GM12874 (cell line): ENCODE data around the gene PTPRJ.

Experiments used
- TF ChIP-seq, protein P1 (sequence below): IDR thresholded peaks from 2 replicates; pipeline ENCODE4 v1.5.1; 2011; ENCODE audit warnings: low read depth, mild to moderate bottlenecking, control low read depth, low read length, moderate library complexity; ENCODE audit not compliant: insufficient read depth

The PTPRJ gene

DNA sequence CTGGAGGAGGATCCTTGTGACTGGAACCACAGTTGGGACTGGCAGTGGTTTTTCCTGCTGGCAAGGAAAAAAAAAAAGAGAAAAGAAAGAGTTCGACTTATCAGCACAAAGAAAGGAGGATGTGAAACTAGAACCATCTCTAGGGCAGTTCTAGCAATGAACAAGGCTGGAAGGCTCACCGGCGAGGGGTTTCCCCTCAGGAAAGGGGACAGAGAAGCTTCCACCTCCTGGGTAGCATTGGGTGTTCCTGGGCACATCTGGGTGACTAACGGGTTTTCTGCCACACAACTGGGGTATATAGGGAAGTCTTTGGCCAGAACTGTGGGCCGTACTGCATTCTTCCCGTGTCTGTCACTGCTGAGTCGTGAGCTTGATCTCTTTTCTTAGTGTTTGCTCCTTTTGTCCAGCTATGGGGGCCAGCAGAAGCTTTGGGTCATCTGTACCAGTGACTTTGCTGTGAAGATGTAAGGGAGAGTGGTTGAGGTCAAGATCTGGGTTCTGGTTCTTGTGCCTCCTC, 126.9 kb downstream of the PTPRJ start:
- TF ChIP-seq, protein P1, sequence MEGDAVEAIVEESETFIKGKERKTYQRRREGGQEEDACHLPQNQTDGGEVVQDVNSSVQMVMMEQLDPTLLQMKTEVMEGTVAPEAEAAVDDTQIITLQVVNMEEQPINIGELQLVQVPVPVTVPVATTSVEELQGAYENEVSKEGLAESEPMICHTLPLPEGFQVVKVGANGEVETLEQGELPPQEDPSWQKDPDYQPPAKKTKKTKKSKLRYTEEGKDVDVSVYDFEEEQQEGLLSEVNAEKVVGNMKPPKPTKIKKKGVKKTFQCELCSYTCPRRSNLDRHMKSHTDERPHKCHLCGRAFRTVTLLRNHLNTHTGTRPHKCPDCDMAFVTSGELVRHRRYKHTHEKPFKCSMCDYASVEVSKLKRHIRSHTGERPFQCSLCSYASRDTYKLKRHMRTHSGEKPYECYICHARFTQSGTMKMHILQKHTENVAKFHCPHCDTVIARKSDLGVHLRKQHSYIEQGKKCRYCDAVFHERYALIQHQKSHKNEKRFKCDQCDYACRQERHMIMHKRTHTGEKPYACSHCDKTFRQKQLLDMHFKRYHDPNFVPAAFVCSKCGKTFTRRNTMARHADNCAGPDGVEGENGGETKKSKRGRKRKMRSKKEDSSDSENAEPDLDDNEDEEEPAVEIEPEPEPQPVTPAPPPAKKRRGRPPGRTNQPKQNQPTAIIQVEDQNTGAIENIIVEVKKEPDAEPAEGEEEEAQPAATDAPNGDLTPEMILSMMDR: no peak

GRCh38 chr11:48108231-48109045, 128.1 kb downstream of the PTPRJ start:
- TF ChIP-seq, protein P1: no peak

DNA sequence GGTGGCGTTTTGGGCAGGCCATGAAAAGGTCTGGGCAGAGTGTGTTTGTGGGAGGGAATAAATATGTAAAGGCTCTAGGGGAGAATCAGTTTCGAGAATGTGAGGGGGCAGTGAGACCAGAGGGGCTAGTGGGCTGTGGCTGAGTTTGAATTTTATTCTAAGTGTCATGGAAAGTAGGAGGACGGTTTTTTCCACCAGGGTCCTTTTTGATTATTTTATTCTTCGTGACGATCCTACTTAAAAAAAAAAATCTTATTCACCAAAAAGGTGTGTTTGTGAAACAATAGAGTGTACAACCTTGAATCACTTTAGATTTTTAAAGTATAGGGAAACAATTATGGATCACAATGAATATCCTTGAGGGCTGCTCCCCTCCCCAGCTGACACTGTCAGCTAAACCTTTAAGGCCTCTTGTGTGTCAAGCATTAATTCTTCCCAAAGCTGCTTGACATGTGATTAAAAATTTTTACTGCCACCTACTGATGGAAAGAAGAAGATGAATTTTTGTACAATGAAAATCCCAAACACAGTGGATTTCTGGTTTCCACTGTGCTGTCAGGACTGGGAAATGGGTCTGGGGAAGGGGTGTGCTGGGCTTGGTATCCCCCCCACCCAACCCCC, 128.8 kb downstream of the PTPRJ start:
- TF ChIP-seq, protein P1: peak; percentile 21; the same call in 1 of the 2 replicates

- TF ChIP-seq, protein P1: no peak
These were observed 130.1 kb downstream of the PTPRJ start for GRCh38 chr11:48110509-48110766.

DNA sequence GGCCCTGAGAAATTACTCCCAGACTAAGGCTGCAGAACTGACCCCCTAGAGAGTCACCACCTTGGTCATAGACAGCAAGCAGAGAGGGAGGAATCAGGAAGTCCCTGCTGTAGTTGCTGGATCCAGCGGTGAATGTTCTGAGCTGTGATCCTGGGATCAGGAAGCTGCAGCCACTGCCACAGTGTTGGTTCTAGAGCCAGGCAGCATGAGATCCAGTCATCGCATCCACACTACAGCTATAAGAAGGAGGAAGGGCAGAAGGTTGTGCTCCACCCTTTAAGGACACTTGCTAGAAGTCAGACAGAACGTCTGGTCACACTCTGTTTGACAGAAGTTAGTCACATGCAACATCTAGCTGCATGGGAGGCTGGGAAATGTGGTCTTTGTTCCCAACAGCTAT, 131.5 kb downstream of the PTPRJ start:
- TF ChIP-seq, protein P1: no peak

GRCh38 chr11:48114740-48115139, 134.4 kb downstream of the PTPRJ start:
- TF ChIP-seq, protein P1: no peak

GRCh38 chr11:48116437-48117228, 136.3 kb downstream of the PTPRJ start:
- TF ChIP-seq, protein P1: peak; percentile 36; the same call in 1 of the 2 replicates
